ENCODE measurements around the gene KRTAP10-1.

KRTAP10-1 gene

GRCh38 chr21:44527156-44527982 is 12.6 kb downstream of the KRTAP10-1 start:
- no peak for DNase-seq

- no peak for DNase-seq
These were observed 13.6 kb downstream of the KRTAP10-1 start for GRCh38 chr21:44526096-44526997.

GRCh38 chr21:44525391-44526095 is 14.5 kb downstream of the KRTAP10-1 start:
- no peak for DNase-seq

- DNase-seq, result no peak
These were observed 15.3 kb downstream of the KRTAP10-1 start for GRCh38 chr21:44524414-44525371.

GRCh38 chr21:44523567-44524413 is 16.2 kb downstream of the KRTAP10-1 start:
- no peak for DNase-seq

GRCh38 chr21:44522753-44523204 is 17.2 kb downstream of the KRTAP10-1 start:
- DNase-seq, result peak; percentile 12

- no peak for DNase-seq
These were observed 17.9 kb downstream of the KRTAP10-1 start for GRCh38 chr21:44521928-44522752.

GRCh38 chr21:44521301-44521927 is 18.6 kb downstream of the KRTAP10-1 start:
- no peak for DNase-seq

GRCh38 chr21:44520326-44521300 is 19.4 kb downstream of the KRTAP10-1 start:
- DNase-seq, result no peak

GRCh38 chr21:44519346-44520325 is 20.4 kb downstream of the KRTAP10-1 start:
- DNase-seq, result no peak

GRCh38 chr21:44518686-44519085 is 21.3 kb downstream of the KRTAP10-1 start:
- no peak for DNase-seq

- peak; percentile 43 for DNase-seq
These were observed 22.7 kb downstream of the KRTAP10-1 start for GRCh38 chr21:44517175-44517899.

- no peak for DNase-seq
These were observed 23.2 kb downstream of the KRTAP10-1 start for GRCh38 chr21:44516828-44517174.

- no peak for DNase-seq
These were observed 23.7 kb downstream of the KRTAP10-1 start for GRCh38 chr21:44516342-44516741.

- DNase-seq, result no peak
These were observed 24.4 kb downstream of the KRTAP10-1 start for GRCh38 chr21:44515359-44516165.
